Measurements from ENCODE around the gene RXRA.

Gene RXRA

GRCh38 chr9:134313470-134313869 is 12.8 kb upstream of the RXRA start:
- DNase-seq = no peak

- no peak for DNase-seq
Observed at GRCh38 chr9:134314039-134314949, 12.0 kb upstream of the RXRA start.

- DNase-seq = no peak
Observed at GRCh38 chr9:134314950-134315715, 11.1 kb upstream of the RXRA start.

DNA sequence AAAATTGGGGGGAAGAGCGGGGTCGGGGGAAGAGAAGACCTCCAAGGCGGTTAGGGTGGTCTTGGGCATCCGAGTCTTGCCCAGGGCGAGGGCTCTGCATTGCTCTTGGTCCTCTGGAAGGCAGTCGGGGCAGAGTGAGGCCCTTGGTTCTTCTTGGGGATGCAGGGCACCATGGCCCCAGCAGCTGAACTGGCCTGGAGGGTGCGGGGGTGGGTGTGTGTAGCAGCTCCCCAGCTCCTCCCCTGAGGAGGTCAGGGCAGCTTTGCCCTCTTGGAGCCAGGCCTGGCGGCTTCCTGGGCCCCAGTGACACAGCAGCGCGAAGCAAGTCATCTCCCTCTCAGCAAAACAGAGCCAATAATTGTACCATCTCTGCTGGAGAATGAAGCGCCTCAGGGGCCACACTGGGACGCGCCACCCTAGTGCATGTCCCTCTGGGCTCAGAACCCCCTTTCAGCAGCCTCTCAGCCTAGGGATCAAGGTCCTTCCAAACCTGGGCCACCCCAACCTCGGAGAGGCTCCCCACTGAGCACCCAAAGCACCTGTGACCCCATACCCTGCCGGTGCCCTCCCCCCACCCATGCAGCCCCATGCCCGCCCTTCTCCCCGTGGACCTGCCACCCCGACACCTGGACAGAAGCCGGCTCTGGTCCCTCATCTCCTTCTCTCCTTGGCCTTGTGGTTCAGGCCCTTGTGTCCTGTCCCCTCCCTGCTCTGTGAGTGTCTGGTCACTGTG is 10.4 kb upstream of the RXRA start:
- DNase-seq = no peak

GRCh38 chr9:134316449-134317160 is 9.7 kb upstream of the RXRA start:
- DNase-seq = no peak

GRCh38 chr9:134317400-134317789 is 8.9 kb upstream of the RXRA start:
- DNase-seq = no peak

DNA sequence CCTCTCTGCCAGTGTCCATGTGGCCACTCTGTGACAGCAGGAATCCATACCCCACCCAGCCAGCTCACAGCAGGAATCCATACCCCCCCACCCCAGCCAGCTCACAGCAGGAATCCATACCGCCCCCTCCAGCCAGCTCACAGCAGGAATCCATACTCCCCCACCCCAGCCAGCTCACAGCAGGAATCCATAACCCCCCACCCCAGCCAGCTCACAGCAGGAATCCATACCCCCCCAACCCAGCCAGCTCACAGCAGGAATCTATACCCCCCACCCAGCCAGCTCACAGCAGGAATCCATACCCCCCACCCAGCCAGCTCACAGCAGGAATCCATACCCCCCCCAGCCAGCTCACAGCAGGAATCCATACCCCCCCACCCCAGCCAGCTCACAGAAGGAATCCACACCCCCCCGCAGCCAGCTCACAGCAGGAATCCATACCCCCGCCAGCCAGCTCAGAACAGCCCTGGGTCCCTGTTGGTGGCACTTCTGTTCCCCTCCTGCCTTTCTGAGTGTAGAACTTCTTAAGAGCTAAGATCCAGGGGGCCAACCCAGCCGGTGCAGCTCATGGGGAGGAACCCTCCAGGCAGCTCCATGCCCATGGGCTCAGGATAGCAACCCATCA is 8.4 kb upstream of the RXRA start:
- DNase-seq = no peak

GRCh38 chr9:134318481-134318891 is 7.8 kb upstream of the RXRA start:
- DNase-seq = no peak

- no peak for DNase-seq
Observed at GRCh38 chr9:134318941-134319305, 7.3 kb upstream of the RXRA start.

DNA sequence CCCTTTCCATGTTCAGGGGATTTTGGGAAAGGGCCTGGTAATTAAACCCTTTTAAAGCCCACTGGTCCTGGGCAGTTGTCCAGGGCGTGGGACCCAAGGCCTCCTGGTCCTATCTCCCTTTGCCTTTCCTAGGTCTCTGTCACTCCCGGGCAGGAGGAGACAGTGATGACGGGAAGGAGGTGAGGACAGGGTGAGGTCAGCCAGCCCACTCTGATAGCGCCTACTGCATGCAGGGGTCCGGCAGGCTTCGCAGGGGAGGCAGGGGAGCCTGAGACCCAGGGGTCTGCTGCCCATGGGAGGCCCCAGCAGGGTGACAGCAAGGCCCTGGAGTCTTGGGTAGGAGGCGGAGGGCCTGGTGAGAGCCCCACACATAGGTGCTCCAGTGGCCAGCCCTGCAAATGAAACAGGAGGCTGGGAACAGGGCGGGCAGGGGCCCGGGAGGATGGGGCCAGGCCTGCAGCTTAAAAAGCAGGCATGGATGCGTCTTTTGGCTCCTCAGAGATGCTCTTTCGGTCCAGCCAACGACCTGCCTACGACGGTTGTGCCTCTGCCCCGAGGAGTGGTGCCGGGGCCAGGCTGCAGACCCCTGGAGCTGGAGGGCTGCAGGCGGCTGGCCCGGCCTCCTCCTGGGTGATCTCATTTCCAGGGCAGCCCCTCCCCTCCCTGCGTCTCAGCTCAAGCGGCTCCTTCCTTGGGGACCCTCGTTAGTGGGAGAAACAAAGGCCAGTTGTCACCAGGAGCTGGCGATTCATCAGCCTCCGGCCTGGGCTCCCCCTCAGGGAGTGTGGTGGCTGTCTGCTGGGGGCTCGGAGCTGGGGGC is 6.7 kb upstream of the RXRA start:
- no peak for DNase-seq

DNA sequence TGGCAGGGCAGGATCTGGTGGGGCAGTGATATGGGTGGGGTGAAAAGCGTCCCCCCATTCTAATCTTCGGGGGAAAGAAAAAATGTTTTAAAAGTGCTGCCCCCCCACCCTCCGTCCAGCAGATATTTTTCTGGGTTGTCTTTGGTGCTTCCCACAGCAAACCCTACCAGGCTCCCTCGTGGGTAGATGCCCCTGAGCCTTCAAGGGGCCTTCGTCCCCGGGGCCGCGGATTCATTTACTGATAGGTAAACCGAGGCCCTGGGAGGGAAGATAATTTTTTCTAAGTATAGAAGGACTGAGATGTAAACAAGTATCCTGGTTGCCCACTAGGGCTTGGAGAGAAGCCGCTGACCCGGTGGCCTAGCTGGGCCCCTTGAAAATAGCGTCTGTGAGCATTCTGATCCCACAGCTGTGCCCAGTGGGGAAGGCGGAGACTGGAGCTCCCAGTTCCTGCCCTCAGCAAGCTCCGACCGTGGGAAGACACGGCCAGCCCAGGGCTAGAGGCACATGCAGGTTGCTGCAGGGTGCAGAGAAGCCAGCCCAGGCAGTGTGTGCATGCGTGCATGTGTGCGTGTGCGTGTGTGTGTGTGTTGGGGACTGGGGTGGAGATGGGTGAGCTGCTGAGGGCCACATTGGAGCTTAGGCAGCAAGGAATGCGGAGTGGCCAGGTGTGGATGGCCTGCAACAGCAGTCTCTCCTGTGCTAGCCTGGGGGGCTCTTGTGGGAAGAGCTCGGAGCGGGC is 6.0 kb upstream of the RXRA start:
- no peak for DNase-seq

DNA sequence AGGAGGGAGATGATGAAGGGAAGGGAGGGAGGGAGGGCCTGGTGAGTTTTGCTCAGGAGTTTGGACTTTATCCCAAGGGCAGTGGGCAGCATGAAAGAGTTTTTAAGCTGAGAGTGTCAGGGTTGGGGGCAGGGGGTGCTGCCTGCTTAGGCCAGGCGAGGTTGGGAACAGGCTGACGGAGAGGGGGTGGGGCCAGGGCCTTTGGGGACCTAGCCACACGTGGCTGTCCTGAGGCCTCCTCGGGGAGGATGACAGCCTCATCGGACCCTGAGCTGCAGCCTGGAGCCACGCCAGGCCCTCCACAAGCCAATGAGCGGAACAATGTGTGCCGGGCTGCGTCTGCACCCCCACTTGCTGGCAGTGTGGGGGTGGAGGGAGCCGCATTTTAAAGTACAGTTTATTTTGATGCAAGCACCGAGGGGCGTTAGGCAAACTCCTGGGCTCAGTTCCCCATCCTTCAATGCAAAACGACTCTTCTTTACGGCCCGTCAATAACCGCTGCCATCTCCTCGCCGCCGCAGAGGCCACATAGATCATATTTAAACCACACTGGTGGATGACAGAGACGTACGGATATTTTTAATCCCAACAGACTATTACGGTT is 5.3 kb upstream of the RXRA start:
- DNase-seq = no peak

DNA sequence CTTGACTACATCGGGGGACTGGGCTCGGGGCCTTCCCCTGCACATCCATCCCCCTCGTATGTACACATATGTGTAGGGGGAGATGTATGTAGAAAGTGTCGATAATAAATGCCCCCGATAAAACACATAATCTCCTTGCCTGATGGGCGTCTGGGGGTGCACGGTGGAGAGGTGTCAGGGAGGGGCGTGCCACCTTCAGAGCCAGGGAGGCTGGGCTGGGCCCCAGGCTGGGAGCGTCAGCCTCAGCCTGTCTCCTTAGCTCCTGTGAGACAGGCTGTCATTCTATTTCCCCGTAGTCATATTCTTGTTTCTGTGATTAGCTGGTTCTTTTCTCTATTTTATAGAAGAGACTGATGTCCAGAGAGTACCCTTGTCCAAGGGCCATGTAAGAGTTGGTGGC is 4.7 kb upstream of the RXRA start:
- no peak for DNase-seq

DNA sequence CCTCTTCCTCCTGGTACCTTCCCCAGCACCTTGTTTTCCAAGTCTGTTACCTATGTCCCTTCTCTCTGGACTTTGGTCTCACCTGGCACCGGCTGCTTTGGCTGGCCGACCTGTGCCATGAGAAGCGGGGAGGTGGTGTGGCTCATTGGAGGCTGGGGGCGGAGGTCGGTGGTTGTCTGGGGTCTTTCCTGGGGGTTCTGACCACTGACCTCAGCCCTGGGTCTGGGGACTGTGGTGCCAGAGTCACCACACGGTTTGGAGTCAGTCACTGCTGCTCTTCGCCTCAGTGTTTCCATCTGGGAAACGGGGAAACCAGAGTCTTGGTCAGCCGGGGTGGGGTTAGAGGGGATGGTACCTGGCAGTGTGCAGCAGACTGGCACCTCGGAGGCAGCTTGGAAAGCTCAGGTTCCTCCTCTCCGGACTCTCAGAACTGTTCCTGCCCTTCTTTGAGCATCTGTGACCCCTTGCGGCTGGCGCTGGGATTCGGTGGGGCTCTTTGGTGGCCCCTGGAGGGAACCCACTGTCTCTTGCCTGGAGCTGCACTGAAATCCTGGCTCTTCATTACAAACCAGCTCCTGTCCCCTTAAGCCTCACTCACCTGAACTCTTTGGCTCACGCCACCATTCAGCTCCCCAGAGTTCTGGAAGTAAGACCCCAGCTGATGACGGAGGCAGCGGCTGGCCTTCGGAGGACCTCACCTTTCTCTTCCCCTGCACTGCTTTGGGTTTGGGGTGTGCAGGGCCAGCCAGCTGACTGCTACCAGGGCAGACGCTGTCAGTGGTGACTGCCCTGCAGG is 4.1 kb upstream of the RXRA start:
- no peak for DNase-seq

GRCh38 chr9:134322781-134323241 is 3.4 kb upstream of the RXRA start:
- no peak for DNase-seq

DNA sequence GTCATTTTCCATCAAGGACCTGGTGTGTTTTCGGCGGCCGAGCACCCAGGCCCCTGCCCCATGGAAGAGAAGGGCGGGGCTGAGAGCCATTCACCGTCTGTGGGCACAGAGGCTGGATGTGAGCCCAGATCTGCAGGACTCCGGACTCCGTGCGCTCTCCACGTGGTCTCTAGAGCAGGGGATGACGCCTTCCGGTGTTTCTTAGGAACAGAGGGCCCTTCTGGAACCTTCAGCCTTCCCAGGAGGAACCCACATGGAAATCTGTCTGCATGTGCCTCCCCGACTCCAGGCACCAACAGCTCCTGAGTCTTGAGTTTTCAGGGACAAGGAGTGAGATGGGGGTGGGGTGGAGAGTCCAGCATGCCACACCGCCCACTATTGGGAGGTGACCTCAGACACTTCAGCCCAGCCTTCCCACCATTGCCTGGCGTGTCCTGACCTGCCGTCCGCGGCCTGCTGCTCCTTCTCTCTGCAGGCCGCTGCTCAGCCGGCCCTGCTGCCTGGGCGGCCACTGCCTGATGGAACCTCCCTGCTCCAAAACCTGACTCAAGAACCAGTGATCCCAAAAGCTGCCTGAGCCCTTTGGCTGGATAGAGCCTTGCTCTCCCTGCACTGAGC is 2.4 kb upstream of the RXRA start:
- no peak for DNase-seq

GRCh38 chr9:134324359-134325095 is 1.7 kb upstream of the RXRA start:
- DNase-seq = no peak
